H1 (cell line): ENCODE data around the gene MYRIP. TPM values are rescaled to one million over a fixed set of nuclear protein-coding genes. Genes with fewer than 3 reads are reported as not detected.

Experiments
- CTCF ChIA-PET: fragments of 300-600 bp; sonication (Branson Sonifier 250); formaldehyde crosslinking; loops from one replicate; lab custom pipeline; 2021; ENCODE audit not compliant: partially characterized antibody; lab: Charles Lee
- POLR2A ChIA-PET: fragments of 300-600 bp; sonication (Branson Sonifier 250); formaldehyde crosslinking; loops from one replicate; lab custom pipeline; 2021; ENCODE audit warnings: inconsistent platforms; ENCODE audit not compliant: partially characterized antibody; lab: Charles Lee
- DNase-seq, 2 experiments: peaks; one replicate each; pipeline versions ENCODE4 v3.0.0 to v3.0.0-alpha.2; 2010 to 2022; ENCODE audit warnings: low spot score in 2 of 2, low read depth in 1 of 2, mixed read lengths in 1 of 2
- FAIRE-seq: peaks from 2 replicates; lab custom pipeline; 2011; peaks lifted over from hg19 to GRCh38; lab: Jason Lieb, UNC
- H2AFZ ChIP-seq: 2 replicates; pipeline ENCODE4 v1.8.1; 2012; ENCODE audit warnings: low read length, inconsistent platforms
- H2AK5ac ChIP-seq: 2 replicates; pipeline ENCODE4 v1.6.1; 2013; ENCODE audit warnings: low read depth, low read length
- H2BK120ac ChIP-seq: replicated peaks from 2 replicates; pipeline ENCODE3; 2013; ENCODE audit warnings: low read depth, low read length, inconsistent platforms
- H2BK12ac ChIP-seq: 2 replicates; pipeline ENCODE4 v1.6.1; 2013; ENCODE audit warnings: low read depth, low read length
- H2BK15ac ChIP-seq: 2 replicates; pipeline ENCODE4 v1.6.1; 2013; ENCODE audit warnings: low read length
- H2BK20ac ChIP-seq: 2 replicates; pipeline ENCODE4 v1.6.1; 2013; ENCODE audit warnings: low read length
- H2BK5ac ChIP-seq: 2 replicates; pipeline ENCODE4 v1.6.1; 2013; ENCODE audit warnings: low read depth, low read length
- H3K14ac ChIP-seq: 2 replicates; pipeline ENCODE4 v1.6.1; 2013; ENCODE audit warnings: inconsistent platforms; ENCODE audit not compliant: insufficient read length
- H3K18ac ChIP-seq: 2 replicates; pipeline ENCODE4 v1.6.1; 2013; ENCODE audit warnings: low read length; ENCODE audit errors: extremely low read depth
- H3K23ac ChIP-seq: 2 replicates; pipeline ENCODE4 v1.6.1; 2013; ENCODE audit warnings: inconsistent platforms; ENCODE audit not compliant: insufficient read length
- H3K23me2 ChIP-seq: 2 replicates; pipeline ENCODE4 v1.6.1; 2013; ENCODE audit warnings: low read depth, low read length
- H3K27ac ChIP-seq: 2 replicates; pipeline ENCODE4 v1.6.1; 2011; ENCODE audit warnings: low read depth, low read length, inconsistent platforms
- H3K27me3 ChIP-seq, 4 experiments: replicated peaks in 1 of 4; 1 replicate in 1 of 4; 2 replicates in 3 of 4; pipeline versions ENCODE4 v1.6.1 to v1.8.1; 2011 to 2013; ENCODE audit warnings: low read length in 3 of 4, mild to moderate bottlenecking in 3 of 4, inconsistent platforms in 2 of 4, mixed read lengths in 2 of 4, moderate library complexity in 1 of 4; ENCODE audit not compliant: control insufficient read depth in 3 of 4, insufficient read depth in 3 of 4; ENCODE audit errors: extremely low read depth in 1 of 4
- H3K36me3 ChIP-seq, 4 experiments: 2 replicates each; pipeline versions ENCODE4 v1.6.1 to v1.8.1; 2011 to 2013; ENCODE audit warnings: mild to moderate bottlenecking in 4 of 4, low read length in 3 of 4, moderate library complexity in 2 of 4, control low read depth in 1 of 4, inconsistent platforms in 1 of 4; ENCODE audit not compliant: insufficient read depth in 4 of 4, control insufficient read depth in 2 of 4
- H3K4ac ChIP-seq: replicated peaks from 2 replicates; pipeline ENCODE3; 2013; ENCODE audit warnings: low read length, low read depth, mixed read lengths, inconsistent platforms; ENCODE audit not compliant: insufficient read length
- H3K4me1 ChIP-seq, 4 experiments: replicated peaks in 1 of 4; 1 replicate in 1 of 4; 2 replicates in 3 of 4; pipeline versions ENCODE4 v1.6.1 to v1.8.1; 2011 to 2013; ENCODE audit warnings: low read length in 3 of 4, inconsistent platforms in 2 of 4, mixed read lengths in 1 of 4; ENCODE audit not compliant: insufficient read depth in 4 of 4, control insufficient read depth in 3 of 4
- H3K4me2 ChIP-seq, 2 experiments: 2 replicates each; pipeline versions ENCODE4 v1.6.1 to v1.8.1; 2011 to 2013; ENCODE audit warnings: low read depth in 2 of 2, low read length in 2 of 2, control low read depth in 1 of 2, inconsistent platforms in 1 of 2, mild to moderate bottlenecking in 1 of 2; ENCODE audit not compliant: insufficient read depth in 1 of 2
- H3K4me3 ChIP-seq, 4 experiments: fragments of 200-600, 300-600 bp in 1 of 4; sonication (generic), shearing (Covaris generic), sonication (Bioruptor Twin) in 1 of 4; 2 replicates each; pipeline versions ENCODE4 v1.5.1 to v1.8.1; 2011 to 2016; ENCODE audit warnings: low read length in 4 of 4, low read depth in 3 of 4, control low read depth in 2 of 4, inconsistent platforms in 2 of 4, mild to moderate bottlenecking in 2 of 4, mixed read lengths in 1 of 4, moderate library complexity in 1 of 4; ENCODE audit not compliant: insufficient read depth in 2 of 4; ENCODE audit errors: extremely low read depth in 1 of 4
- H3K56ac ChIP-seq: replicated peaks from 2 replicates; pipeline ENCODE3; 2013; ENCODE audit warnings: low read depth, mild to moderate bottlenecking, mixed read lengths, low read length, inconsistent platforms; ENCODE audit not compliant: insufficient read length
- H3K79me1 ChIP-seq: 2 replicates; pipeline ENCODE4 v1.6.1; 2013; ENCODE audit warnings: low read depth, low read length, control low read depth
- H3K79me2 ChIP-seq, 2 experiments: 2 replicates each; pipeline versions ENCODE4 v1.6.1 to v1.8.1; 2012 to 2013; ENCODE audit warnings: low read length in 2 of 2, mild to moderate bottlenecking in 2 of 2, inconsistent platforms in 1 of 2; ENCODE audit not compliant: insufficient read depth in 2 of 2, control insufficient read depth in 1 of 2
- H3K9ac ChIP-seq, 4 experiments: replicated peaks in 1 of 4; 1 replicate in 1 of 4; 2 replicates in 3 of 4; pipeline versions ENCODE4 v1.6.1 to v1.8.1; 2011 to 2013; ENCODE audit warnings: low read depth in 3 of 4, low read length in 3 of 4, control low read depth in 2 of 4, mild to moderate bottlenecking in 2 of 4, moderate library complexity in 2 of 4, inconsistent platforms in 1 of 4; ENCODE audit errors: extremely low read depth in 1 of 4
- H3K9me3 ChIP-seq, 2 experiments: 2 replicates each; pipeline versions ENCODE4 v1.6.1 to v1.8.1; 2012 to 2013; ENCODE audit warnings: mild to moderate bottlenecking in 2 of 2, moderate library complexity in 2 of 2, control low read depth in 1 of 2, inconsistent platforms in 1 of 2, low read depth in 1 of 2, low read length in 1 of 2, mixed read lengths in 1 of 2; ENCODE audit not compliant: insufficient read depth in 2 of 2
- H4K20me1 ChIP-seq, 2 experiments: replicated peaks in 1 of 2; 2 replicates each; pipeline versions ENCODE3 to v1.8.1; 2011 to 2013; ENCODE audit warnings: inconsistent platforms in 2 of 2, low read length in 2 of 2, mild to moderate bottlenecking in 1 of 2; ENCODE audit not compliant: insufficient read depth in 2 of 2, control insufficient read depth in 1 of 2
- H4K5ac ChIP-seq: 2 replicates; pipeline ENCODE4 v1.6.1; 2013; ENCODE audit warnings: low read length, low read depth, mixed read lengths, inconsistent platforms; ENCODE audit not compliant: insufficient read length
- H4K8ac ChIP-seq: 2 replicates; pipeline ENCODE4 v1.8.0; 2013; ENCODE audit warnings: mild to moderate bottlenecking, moderate library complexity, low read length, inconsistent platforms; ENCODE audit not compliant: insufficient read depth; ENCODE audit errors: extremely low read depth
- H4K91ac ChIP-seq: replicated peaks from 2 replicates; pipeline ENCODE3; 2013; ENCODE audit warnings: low read length, mixed read lengths, inconsistent platforms; ENCODE audit not compliant: insufficient read length
- ATF3 ChIP-seq: IDR thresholded peaks from 2 replicates; pipeline ENCODE4 v1.6.1; 2011; ENCODE audit warnings: low read depth, mild to moderate bottlenecking, low read length; ENCODE audit not compliant: insufficient read depth
- CHD1 ChIP-seq: IDR thresholded peaks from 2 replicates; pipeline ENCODE4 v1.6.1; 2012; ENCODE audit warnings: low read depth, low read length, improper control_type of control experiment
- EGR1 ChIP-seq: IDR thresholded peaks from 2 replicates; pipeline ENCODE4 v1.6.1; 2011; ENCODE audit warnings: low read depth, low read length, borderline replicate concordance
- GABPA ChIP-seq: IDR thresholded peaks from 2 replicates; pipeline ENCODE4 v1.6.1; 2011; ENCODE audit warnings: mild to moderate bottlenecking, low read length, moderate library complexity, borderline replicate concordance; ENCODE audit not compliant: insufficient read depth
- NANOG ChIP-seq: IDR thresholded peaks from 2 replicates; pipeline ENCODE4 v1.6.1; 2011; ENCODE audit warnings: low read length, low read depth, mild to moderate bottlenecking, inconsistent platforms; ENCODE audit not compliant: insufficient read depth, poor library complexity, severe bottlenecking
- PHF8 ChIP-seq: fragments of 200-600 bp; sonication (generic); conservative IDR thresholded peaks from 2 replicates; pipeline ENCODE4 v1.7.1; 2012; ENCODE audit warnings: low read depth, mild to moderate bottlenecking, inconsistent platforms, low read length, moderate library complexity
- SP2 ChIP-seq: IDR thresholded peaks from 2 replicates; pipeline ENCODE4 v1.6.1; 2012; ENCODE audit warnings: mild to moderate bottlenecking, low read length, inconsistent platforms
- ZNF274 ChIP-seq: IDR thresholded peaks from 2 replicates; pipeline ENCODE4 v1.7.0; 2012; ENCODE audit warnings: low read length, borderline replicate concordance; ENCODE audit errors: extremely low read depth
- WGBS, 2 experiments: shearing (Covaris generic) in 1 of 2; methylation state at CpG; one replicate each; pipeline versions ENCODE4 v1.1.6 to v1.1.7; 2013 to 2015; ENCODE audit warnings: low lambda C conversion rate in 2 of 2, mixed read lengths in 2 of 2, inconsistent platforms in 1 of 2, low coverage in 1 of 2, missing lambda C conversion rate in 1 of 2; ENCODE audit not compliant: insufficient replicate concordance in 2 of 2, insufficient coverage in 1 of 2, insufficient read length in 1 of 2; ENCODE audit errors: extremely low coverage in 1 of 2, missing lambda C conversion rate in 1 of 2; 5-methylcytosine and 5-hydroxymethylcytosine counted together
- polyA plus RNA-seq, 7 experiments: library from polyadenylated mRNA; depleted of rRNA in 3 of 7; stranded (reverse) in 5 of 7; unstranded in 2 of 7; fragments of >200 nt in 5 of 7; fragments of 200-250 nt in 2 of 7; gene quantifications; 1 replicate in 5 of 7; 2 replicates in 1 of 7; 4 replicates in 1 of 7; pipeline versions ENCODE4 v1.2.1 to v1.2.3, GENCODE V29; 2011 to 2013; ENCODE audit warnings: missing spikeins in 2 of 7, mixed read lengths in 2 of 7
- total RNA-seq: library from RNA; stranded (reverse); fragmentation: NEBNext Ultra II Directional; extraction: Animal tissue kit (Norgen Biotek cat#: 25700); gene quantifications from 2 replicates; pipeline ENCODE4 v1.2.1, GENCODE V29; 2021

MYRIP gene
- total and polyA plus RNA-seq, 2 of the 8 experiments (the other 6 are each of a cell fraction or from before 2014, with no cell fraction given), result 0.54 to 4.3 TPM

DNA sequence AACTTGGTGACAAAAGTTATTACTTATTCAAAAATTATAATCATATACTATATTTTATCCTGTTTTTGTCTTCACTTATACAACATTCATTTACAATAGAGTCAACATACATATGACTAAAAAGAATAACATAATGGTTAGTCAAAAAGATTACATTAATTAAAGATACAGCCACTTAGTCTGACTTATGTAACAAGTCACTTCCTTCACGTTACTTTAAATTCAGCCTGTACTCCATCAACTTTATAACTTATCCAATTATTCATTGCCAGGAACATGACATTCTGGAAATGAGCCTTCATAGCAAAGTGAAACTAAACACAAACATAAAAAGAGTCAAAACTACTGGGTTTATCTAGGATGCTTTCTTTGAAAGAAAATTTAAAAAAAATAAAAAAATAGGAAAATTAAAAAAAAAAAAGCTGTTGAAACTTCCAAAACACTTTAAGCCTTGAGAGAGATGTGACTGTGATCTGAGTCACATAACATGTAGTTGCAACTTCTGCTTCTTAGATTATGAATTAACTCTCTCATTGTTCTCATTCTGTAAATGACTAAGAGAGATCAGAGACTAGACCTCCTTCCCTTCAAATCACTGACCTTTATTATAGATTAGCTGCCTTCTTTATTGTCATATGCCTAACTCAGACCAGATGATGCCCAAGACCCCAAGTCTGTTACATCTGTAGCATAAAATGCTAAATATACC, 107.8 kb downstream of the MYRIP start:
- Histone ChIP-seq H2BK12ac (no peak overlapping the region), H3K4me3 (no peak overlapping the region), H2BK20ac (no peak overlapping the region), H4K20me1 (no peaks in the 10 kb centered on the region), H3K9me3 (no peaks in the 10 kb centered on the region), H2BK120ac (no peak overlapping the region), H4K91ac (no peak overlapping the region), H2BK5ac (no peak overlapping the region), H3K36me3 (no peaks in the 10 kb centered on the region), H4K8ac (no peak overlapping the region), H3K27ac (no peak overlapping the region), H3K4me2 (no peak overlapping the region), H3K9ac (no peak overlapping the region), H3K79me1 (no peaks in the 10 kb centered on the region), H2AK5ac (no peak overlapping the region), H3K79me2 (no peaks in the 10 kb centered on the region), H2AFZ (no peak overlapping the region), H2BK15ac (no peak overlapping the region), H3K4me1 (peaks cover 0 to 4% (median 0%) of the 10 kb centered on the region in 4 experiments; a peak in 1 of 7 replicates), H3K4ac (no peak overlapping the region), H3K18ac (no peak overlapping the region), H3K56ac (no peak overlapping the region), H3K23me2 (peaks cover 3% of the 10 kb centered on the region; the same call in 1 of the 2 replicates), H3K14ac (no peak overlapping the region), H4K5ac (no peak overlapping the region), H3K27me3 (no peaks in the 10 kb centered on the region), H3K23ac (no peak overlapping the region)
- FAIRE-seq (no peak), DNase-seq (no peak)
- 95 to 100% methylated on average over 1 of the region's 1 CpG for WGBS, 2 experiments
- TF ChIP-seq GABPA (no peak), EGR1 (no peak), SP2 (no peak), PHF8 (no peak), CHD1 (no peak), NANOG (no peak), ATF3 (no peak), ZNF274 (no peak)
- POLR2A ChIA-PET, result no interaction called here
- CTCF ChIA-PET, result no interaction called here
